Stimulated activated CD4-positive, alpha-beta T cell treated with anti-CD3 and anti-CD28 coated beads, Interleukin-12 subunit alpha, Interleukin-12 subunit beta, amount 100 ng/mL, for 24 hours (primary cell): ENCODE measurements around the gene CBFA2T2.

ENCODE experiments used
- DNase-seq, 2 experiments: peaks; one replicate each; pipeline ENCODE4 v3.0.0-alpha.2; 2020; ENCODE audit warnings: low read depth in 2 of 2

CBFA2T2 gene

DNA sequence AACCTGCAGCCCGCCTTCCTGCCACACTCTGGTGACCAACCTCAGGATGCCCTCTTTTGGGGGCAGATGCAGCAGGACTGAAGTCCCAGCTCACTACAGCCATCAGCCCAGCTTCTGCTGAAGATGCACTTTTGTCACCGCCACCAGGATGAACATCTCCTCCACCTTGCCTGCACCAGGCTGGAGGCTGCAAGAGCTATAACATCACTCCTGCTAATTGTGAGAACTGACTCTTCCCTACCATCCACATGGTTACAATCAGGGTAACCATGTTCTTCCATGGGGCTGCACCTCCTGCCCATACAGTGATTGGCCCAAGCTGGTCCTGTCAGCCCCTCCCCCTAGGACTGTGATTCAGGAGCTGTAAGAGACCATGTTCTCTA is 174.9 kb downstream of the CBFA2T2 start:
- no peak for DNase-seq

GRCh38 chr20:33666293-33667244 is 176.7 kb downstream of the CBFA2T2 start, which contains the start of gene ACTL10:
TSS of gene ACTL10 (plus strand) at chr20:33666943. CDS start at chr20:33667498, 555 bp downstream.
- DNase-seq: peak; percentile 71 to 94

DNA sequence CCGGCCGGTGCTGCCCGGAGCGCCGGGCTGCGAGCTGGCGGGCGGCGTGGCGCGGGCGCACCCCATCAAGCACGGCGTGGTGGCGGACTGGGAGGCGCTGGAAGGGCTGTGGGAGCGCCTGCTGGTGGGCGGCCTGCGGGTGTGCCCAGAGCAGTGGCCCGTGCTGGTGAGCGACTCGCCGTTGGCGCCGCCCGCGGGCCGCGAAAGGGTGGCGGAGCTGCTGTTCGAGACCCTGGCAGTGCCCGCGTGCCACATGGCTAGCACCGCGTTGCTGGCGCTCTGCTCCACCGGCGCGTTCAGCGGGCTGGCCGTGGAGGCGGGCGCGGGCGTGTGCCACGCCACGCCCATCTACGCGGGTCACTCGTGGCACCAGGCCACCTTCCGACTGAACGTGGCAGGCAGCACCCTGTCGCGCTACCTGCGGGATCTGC is 177.4 kb downstream of the CBFA2T2 start:
- DNase-seq: no peak

DNA sequence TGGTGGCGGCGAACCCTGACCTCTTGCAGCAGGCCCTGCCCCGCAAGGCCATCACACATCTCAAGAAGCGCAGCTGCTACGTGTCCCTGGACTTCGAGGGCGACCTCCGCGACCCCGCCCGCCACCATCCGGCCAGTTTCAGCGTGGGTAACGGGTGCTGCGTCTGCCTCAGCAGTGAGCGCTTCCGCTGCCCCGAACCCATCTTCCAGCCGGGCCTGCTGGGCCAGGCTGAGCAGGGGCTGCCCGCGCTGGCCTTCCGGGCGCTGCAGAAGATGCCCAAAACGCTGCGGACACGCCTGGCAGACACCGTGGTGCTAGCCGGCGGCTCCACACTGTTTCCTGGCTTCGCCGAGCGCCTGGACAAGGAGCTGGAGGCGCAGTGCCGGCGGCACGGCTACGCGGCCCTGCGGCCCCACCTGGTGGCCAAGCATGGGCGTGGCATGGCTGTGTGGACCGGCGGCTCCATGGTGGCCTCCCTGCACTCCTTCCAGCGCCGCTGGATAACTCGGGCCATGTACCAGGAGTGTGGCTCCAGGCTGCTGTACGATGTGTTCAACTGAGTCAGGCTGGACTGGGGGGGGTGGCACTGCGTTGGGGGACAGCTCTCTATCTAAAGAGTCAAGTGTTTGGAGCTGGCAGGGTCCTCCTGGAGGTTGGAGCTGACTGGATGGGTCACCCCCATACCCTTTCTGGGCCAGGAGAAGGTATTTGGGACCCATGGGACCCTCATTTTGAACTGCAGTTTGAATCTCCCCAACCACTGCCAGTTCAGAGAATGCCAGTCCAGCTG is 178.0 kb downstream of the CBFA2T2 start:
- peak; percentile 59 to 75 for DNase-seq

DNA sequence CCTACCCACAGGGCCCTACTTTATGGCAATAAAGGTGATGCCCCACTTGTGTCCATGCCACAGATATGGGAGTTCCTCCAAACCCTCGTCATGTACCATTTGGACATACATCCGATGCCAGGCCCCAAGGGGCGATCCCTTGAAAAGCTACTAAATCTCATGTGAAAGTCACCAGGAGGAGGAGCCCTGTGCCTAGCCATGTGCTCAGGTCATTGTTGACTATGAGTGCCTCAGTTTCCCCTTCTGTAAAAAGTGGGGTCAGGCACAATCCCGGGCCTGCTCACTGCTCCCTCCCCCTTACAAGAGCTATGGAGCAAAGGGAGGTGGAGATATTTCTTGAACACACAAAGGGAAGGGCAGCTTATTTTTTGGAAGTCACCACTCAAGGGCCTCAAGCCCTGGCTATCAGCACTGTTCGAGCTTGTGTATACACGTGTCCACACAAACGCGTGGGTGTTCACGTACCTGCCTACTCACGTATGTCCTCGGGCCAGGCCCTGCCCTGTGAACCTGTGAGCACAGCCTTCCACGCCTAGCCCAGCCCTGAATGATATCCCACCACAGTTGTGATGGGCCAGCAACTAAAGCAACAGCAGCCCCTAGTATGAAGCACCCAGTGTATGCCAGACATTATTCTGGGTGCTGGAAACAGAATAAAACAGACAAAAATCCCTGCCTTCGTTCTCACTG is 178.7 kb downstream of the CBFA2T2 start:
- no peak for DNase-seq

- DNase-seq: no peak
These were observed 179.3 kb downstream of the CBFA2T2 start for GRCh38 chr20:33669224-33669623.

GRCh38 chr20:33669873-33670640 is 180.2 kb downstream of the CBFA2T2 start:
- no peak for DNase-seq

DNA sequence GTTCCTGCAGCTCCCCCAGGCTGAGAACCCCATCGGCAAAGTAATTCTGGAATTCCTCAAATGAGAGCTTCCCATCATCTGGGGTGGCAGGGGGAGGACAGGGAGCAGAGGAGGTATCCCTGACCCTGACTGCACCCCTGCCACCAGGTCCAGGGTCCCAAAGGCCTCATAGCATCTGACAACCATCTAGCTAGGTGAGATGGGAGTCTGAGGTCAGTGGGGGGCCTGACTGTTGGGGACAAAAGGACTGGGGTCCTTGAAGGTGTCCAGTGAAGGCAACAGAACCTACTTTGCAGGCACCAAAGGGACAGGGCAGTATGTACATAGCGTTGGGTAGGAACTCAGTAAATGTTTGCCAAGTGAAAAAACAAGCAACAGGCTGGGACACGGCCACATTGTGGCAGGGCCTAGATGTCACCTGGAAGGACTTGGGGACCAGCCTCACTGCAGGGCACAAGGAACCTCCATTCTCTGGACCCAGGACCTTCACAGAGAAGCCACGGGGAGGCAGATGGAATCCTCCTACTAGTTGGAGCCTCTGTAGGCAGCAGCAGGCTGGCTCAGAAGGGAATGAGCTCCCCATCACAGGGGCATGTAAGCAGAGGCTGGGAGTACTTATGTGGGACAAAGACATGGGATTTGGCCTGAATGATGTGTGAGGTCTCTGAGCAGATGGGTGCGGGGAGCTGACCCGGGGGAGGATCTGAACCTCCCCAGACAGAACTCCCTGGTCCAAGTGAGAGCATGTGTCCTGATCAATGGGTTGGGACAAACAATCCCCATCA is 181.0 kb downstream of the CBFA2T2 start:
- DNase-seq: no peak

DNA sequence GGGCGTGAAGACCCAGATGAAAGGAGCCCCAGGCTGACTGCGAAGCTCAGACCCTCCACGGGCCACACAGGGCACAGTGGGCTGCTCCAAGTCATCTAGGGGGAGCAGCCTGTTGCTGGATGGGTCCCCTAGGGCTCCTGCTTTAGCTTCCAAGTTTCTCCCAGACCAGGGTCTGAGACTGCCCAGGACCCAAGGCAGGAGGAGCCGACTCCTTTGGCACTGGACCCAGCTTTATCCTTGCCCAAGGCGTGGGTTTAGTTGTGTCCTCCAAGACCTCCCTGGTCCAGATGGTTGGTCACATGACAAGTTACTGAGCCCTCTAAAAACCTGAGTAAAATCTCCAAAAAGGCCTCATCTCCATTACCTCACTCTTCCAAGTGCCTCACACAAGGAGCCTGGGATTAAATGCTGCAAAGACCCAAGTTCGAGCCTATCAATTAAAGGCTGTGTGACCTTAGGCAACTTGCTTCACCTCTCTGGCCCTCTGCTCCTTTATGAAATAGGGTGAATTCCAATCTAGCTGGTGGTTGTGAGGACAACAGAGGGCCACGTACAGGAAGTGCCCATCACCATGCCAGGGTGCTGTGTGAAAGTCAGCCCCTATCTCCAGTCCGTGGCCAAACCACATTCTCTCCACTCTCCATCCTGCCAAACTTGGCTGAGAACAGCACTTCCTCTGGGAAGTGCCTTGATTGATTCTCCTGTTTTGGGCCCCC is 181.8 kb downstream of the CBFA2T2 start:
- DNase-seq: no peak

GRCh38 chr20:33672426-33673113 is 182.7 kb downstream of the CBFA2T2 start:
- no peak for DNase-seq

GRCh38 chr20:33673114-33673409 is 183.2 kb downstream of the CBFA2T2 start:
- no peak for DNase-seq

DNA sequence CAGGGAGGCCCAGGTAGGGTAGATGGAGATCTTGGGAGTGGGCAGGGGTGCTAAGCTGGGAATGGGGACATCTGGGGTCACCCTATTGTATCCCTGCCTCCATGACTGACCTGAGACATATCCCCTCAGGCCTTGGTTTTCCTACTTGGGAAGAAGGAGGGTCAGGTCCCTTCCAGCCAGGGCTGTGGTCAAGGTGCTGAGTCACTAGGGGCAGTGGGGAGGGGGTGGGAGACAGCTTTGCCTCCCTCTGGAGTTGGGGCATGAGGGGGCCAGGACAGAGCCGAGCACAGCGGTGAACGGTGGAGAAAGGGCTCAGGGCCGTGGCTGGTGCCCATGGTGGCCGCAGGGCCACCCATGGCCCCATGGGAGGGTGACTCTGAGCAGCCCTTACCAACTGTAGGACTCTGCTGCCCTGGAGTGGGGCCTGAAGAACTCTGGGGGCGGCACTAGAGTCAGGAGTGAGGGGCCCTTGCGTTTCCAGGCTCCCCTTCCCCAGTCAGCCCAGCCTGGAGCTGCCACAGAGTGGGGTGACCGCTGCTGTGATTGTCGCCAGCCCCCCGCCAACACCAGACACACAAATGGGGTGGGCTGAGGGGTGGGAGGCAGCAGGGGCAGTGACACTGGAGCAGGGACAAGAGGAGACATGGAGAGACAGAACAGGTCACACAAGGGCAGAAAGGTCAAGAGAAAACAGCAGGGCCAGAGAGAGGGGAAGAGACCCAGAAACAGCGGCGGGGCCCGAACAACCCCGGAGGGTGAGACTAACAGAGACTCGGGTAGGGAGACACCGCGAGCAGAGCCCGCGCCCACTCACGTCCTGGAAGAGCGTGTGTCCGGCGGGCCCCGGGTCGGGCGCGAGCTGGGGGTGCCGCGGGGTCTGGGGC is 183.8 kb downstream of the CBFA2T2 start:
- DNase-seq: no peak

DNA sequence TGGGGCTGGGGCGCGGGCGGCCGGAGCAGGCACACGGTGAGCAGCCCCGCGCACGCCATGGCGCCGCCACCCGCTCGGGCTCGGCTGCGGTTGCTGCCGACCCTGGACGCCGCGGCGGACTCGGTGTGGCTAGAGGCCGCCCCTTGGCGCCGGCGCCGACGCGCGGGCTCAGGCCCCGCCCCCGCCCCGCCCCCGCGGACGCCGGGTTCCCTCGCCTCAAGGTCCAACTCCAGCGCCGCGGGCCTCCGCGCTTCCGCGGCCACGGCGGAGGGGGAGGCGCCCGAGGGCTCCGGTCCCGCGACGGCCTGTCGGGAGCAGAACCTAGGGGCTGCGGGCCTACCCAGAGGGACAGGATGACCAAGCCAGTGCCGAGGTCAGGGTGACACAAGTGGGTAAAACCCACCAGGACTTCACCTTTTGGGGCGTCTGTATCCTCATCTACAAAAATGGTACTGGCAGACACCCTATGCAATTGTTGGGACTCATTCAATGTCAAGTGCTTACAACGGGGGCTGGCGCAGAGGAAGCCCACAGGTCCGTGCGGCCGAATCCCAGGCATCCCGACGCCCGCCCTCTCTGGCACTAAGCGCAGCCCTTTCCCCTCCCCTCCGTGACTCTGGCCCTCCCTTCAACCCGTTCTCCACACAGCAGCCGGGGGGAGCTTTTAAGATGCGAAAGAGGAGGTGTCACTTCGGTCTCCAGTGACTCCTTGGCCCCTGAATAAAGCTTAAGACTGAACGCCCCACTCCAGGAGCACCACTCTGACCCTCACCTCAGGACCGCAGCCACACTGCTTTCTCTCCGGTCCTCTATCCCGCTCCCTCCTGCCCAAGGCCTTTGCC is 184.6 kb downstream of the CBFA2T2 start, which contains the start of gene NECAB3:
TSS of gene NECAB3 (minus strand) at position 135 of the 842 bp plus-strand sequence. CDS start at position 59, 76 bp downstream.
- peak in 1 of 2 experiments; percentile 59 for DNase-seq

GRCh38 chr20:33675136-33675959 is 185.5 kb downstream of the CBFA2T2 start:
- no peak for DNase-seq

DNA sequence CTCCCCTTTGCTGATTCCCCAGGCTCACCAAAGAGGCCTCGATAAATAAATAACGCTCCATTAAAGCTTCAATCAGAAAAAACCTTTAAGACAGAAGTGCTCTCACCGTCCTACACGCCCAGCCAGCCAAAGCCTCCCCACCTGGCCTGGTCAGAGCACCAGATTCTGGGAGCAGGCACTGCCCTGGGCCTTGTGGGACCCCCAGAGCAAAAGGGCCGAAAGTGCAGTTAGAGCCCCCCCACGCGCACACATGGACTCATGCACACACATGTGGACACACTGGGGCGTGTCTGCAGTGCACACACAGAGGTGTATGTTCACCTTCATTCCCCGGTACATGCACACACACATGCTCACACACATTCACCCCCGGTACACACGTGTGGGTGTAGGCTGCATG is 186.2 kb downstream of the CBFA2T2 start:
- DNase-seq: no peak
